ENCODE measurements around the gene FBXL3. TPM values are rescaled to one million over a fixed set of nuclear protein-coding genes. Genes with fewer than 3 reads are reported as not detected.
"Not testable (repeated sequence)": the region's sequence is repeated elsewhere in the genome, so short reads cannot be mapped to it uniquely, and the experiment has no call there.

FBXL3 gene
- total and polyA plus RNA-seq, 4 donors = 10.2 to 60.4 (median 28.1) TPM

DNA sequence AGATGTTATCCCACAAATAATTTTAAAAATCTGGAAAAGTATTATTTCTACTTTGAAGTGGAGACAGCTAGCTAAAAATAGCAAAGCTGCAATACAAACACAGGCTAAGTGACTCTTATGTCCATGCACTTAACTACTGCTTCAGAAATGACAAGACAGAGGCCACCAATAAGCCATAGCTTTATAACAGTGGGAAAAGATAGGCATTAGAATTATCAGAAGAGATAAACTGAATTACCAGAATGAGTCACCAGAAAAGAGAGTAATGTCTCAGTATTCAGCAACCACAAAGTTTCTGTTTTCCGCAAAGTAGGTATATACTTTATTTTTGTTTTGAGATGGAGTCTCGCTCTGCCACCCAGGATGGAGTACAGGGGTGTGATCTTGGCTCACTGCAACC lies 17.9 kb downstream of the FBXL3 start (continued):
- TF ChIP-seq, protein P1, sequence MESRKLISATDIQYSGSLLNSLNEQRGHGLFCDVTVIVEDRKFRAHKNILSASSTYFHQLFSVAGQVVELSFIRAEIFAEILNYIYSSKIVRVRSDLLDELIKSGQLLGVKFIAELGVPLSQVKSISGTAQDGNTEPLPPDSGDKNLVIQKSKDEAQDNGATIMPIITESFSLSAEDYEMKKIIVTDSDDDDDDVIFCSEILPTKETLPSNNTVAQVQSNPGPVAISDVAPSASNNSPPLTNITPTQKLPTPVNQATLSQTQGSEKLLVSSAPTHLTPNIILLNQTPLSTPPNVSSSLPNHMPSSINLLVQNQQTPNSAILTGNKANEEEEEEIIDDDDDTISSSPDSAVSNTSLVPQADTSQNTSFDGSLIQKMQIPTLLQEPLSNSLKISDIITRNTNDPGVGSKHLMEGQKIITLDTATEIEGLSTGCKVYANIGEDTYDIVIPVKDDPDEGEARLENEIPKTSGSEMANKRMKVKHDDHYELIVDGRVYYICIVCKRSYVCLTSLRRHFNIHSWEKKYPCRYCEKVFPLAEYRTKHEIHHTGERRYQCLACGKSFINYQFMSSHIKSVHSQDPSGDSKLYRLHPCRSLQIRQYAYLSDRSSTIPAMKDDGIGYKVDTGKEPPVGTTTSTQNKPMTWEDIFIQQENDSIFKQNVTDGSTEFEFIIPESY (IDR thresholded peaks at IDR 0.05) = no peak
- TF ChIP-seq HNF4G (IDR thresholded peaks at IDR 0.05) = no peak

DNA sequence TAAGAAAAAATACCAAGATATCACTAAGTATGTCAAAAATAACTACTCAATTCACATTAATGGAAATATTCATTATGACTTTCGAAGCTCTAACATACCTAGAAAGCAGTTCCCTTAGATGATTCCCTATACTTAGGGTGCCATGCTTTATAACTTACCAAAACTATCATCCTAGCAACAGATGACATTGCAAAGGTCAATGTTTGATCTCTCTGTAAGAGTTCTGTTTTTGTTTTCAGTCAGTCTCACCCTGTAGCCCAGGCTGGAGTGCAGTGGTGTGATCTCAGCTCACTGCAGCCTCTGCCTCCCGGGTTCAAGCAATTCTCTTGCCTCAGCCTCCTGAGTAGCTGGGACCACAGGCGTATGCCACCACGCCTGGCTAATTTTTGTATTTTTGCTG lies 18.6 kb downstream of the FBXL3 start:
- H3K9ac ChIP-seq (ENCODE audit: low read depth in 1 of 2, low read length in 2 of 2); H3K27ac ChIP-seq (ENCODE audit: low read depth in 1 of 2, low read length in 2 of 2); H3K4me1 ChIP-seq (ENCODE audit: control insufficient read depth in 4 of 4, insufficient read depth in 4 of 4, low read length in 3 of 4); H3K4me3 ChIP-seq (ENCODE audit: low read depth in 1 of 3, low read length in 3 of 3); DNase-seq (ENCODE audit: low spot score); H3K27me3 ChIP-seq (ENCODE audit: control insufficient read depth in 4 of 4, insufficient read depth in 4 of 4, low read length in 3 of 4); H3K9me3 ChIP-seq (ENCODE audit: control insufficient read depth in 4 of 4, low read length in 3 of 4): not testable (repeated sequence)
- 92% methylated on average over 4 of the region's 4 CpGs for WGBS
- peaks cover 4 to 37% (median 27%) of the 10 kb centered on the region in 4 donors for H3K36me3 ChIP-seq (ENCODE audit: control insufficient read depth in 4 of 4, insufficient read depth in 3 of 4, low read depth in 1 of 4, low read length in 3 of 4)

DNA sequence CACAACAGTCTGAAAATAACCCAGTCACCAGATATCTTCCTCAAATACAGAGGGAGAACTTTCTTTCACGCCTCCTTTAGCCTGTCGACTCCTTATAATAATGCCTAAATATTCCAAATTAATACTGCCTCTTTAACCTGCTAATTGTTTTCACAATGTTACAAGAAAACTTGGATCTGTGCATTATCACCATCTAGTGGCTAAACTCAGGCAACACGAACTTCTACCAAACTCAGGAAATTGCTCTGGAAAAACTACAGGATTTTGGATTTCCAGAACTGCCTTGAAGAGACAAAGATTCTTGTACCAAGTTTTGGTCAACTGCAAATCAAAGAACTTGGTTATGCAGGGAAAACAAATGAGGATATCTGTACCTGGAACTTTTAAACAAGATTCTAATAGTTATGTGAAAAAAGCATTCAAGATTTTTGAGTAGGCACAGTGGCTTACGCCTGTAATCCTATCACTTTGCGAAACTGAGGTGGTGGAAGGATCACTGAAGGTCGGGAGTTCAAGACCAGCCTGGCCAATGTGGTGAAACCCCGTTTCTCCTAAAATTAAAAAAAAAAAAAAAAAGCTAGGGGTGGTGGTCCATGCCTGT lies 24.3 kb downstream of the FBXL3 start:
- H3K27me3 ChIP-seq (ENCODE audit: control insufficient read depth in 4 of 4, insufficient read depth in 4 of 4, low read length in 3 of 4) = no peaks in the 10 kb centered on the region
- H3K27ac ChIP-seq (ENCODE audit: low read depth in 1 of 2, low read length in 2 of 2) = no peak overlapping the region
- no peak overlapping the region for H3K9ac ChIP-seq (ENCODE audit: low read depth in 1 of 2, low read length in 2 of 2)
- H3K36me3 ChIP-seq (ENCODE audit: control insufficient read depth in 4 of 4, insufficient read depth in 3 of 4, low read depth in 1 of 4, low read length in 3 of 4) = peaks cover 0 to 12% (median 7%) of the 10 kb centered on the region in 4 donors
- no peaks in the 10 kb centered on the region for H3K9me3 ChIP-seq (ENCODE audit: control insufficient read depth in 4 of 4, low read length in 3 of 4)
- TF ChIP-seq, protein P2, sequence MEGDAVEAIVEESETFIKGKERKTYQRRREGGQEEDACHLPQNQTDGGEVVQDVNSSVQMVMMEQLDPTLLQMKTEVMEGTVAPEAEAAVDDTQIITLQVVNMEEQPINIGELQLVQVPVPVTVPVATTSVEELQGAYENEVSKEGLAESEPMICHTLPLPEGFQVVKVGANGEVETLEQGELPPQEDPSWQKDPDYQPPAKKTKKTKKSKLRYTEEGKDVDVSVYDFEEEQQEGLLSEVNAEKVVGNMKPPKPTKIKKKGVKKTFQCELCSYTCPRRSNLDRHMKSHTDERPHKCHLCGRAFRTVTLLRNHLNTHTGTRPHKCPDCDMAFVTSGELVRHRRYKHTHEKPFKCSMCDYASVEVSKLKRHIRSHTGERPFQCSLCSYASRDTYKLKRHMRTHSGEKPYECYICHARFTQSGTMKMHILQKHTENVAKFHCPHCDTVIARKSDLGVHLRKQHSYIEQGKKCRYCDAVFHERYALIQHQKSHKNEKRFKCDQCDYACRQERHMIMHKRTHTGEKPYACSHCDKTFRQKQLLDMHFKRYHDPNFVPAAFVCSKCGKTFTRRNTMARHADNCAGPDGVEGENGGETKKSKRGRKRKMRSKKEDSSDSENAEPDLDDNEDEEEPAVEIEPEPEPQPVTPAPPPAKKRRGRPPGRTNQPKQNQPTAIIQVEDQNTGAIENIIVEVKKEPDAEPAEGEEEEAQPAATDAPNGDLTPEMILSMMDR (IDR thresholded peaks at IDR 0.05; ENCODE audit: low read depth, low read length, missing input control) = peak; percentile 56
- TF ChIP-seq NR2F2 (IDR thresholded peaks at IDR 0.05) (no peak), RAD21 (IDR thresholded peaks at IDR 0.05) (peak; percentile 75 to 81)
- no peak for DNase-seq (ENCODE audit: low spot score)
- WGBS = 63% methylated on average over 7 of the region's 7 CpGs
- H3K4me3 ChIP-seq (ENCODE audit: low read depth in 1 of 3, low read length in 3 of 3) = no peak overlapping the region
- peaks cover 3 to 24% (median 17%) of the 10 kb centered on the region in 4 donors for H3K4me1 ChIP-seq (ENCODE audit: control insufficient read depth in 4 of 4, insufficient read depth in 4 of 4, low read length in 3 of 4)

DNA sequence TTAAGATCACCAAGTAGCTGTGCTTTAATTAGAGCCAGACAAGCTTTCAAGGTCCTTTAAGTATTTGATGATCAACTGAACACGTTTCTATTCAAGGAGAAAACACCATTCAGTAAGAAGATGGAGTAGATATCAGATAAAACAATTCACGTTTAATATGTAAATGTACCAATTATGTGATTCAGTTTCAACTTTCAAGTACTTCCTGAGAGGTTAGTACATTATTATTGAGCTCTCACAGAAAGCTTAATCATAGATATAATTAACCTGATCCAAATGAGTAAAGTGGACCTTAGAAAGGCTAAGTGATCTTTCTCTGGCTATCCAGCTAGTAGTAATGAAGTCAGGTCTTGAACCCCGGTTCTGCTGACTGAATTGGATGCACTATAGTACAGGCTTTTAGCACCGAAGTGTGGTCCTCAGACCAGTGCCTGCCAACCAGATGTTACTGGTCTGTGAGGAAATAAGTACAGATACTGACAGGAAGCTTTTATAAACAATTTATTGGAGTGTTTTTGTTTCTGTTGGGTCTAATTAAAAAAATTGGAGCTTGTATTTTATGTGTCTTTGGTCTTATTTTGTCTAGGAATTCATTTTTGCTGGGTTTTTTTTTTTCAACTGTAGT lies 24.9 kb downstream of the FBXL3 start:
- no peak overlapping the region for H3K4me3 ChIP-seq (ENCODE audit: low read depth in 1 of 3, low read length in 3 of 3)
- no peak for DNase-seq (ENCODE audit: low spot score)
- no peaks in the 10 kb centered on the region for H3K27me3 ChIP-seq (ENCODE audit: control insufficient read depth in 4 of 4, insufficient read depth in 4 of 4, low read length in 3 of 4)
- WGBS = 38% methylated on average over 4 of the region's 4 CpGs
- peaks cover 3 to 24% (median 17%) of the 10 kb centered on the region in 4 donors for H3K4me1 ChIP-seq (ENCODE audit: control insufficient read depth in 4 of 4, insufficient read depth in 4 of 4, low read length in 3 of 4)
- peaks cover 0 to 8% (median 3%) of the 10 kb centered on the region in 4 donors for H3K36me3 ChIP-seq (ENCODE audit: control insufficient read depth in 4 of 4, insufficient read depth in 3 of 4, low read depth in 1 of 4, low read length in 3 of 4)
- H3K9me3 ChIP-seq (ENCODE audit: control insufficient read depth in 4 of 4, low read length in 3 of 4) = no peaks in the 10 kb centered on the region
- H3K9ac ChIP-seq (ENCODE audit: low read depth in 1 of 2, low read length in 2 of 2) = no peak overlapping the region
- H3K27ac ChIP-seq (ENCODE audit: low read depth in 1 of 2, low read length in 2 of 2) = no peak overlapping the region
- TF ChIP-seq, protein P1 (IDR thresholded peaks at IDR 0.05) = no peak
- TF ChIP-seq TAF1 (conservative IDR thresholded peaks at IDR 0.05) = no peak
- no peak for TF ChIP-seq GABPA (IDR thresholded peaks at IDR 0.05 in 1 of 2, conservative IDR thresholded peaks at IDR 0.05 in 1 of 2)
- TF ChIP-seq, protein P2 (IDR thresholded peaks at IDR 0.05; ENCODE audit: low read depth, low read length, missing input control) = no peak
- TF ChIP-seq, protein P3, sequence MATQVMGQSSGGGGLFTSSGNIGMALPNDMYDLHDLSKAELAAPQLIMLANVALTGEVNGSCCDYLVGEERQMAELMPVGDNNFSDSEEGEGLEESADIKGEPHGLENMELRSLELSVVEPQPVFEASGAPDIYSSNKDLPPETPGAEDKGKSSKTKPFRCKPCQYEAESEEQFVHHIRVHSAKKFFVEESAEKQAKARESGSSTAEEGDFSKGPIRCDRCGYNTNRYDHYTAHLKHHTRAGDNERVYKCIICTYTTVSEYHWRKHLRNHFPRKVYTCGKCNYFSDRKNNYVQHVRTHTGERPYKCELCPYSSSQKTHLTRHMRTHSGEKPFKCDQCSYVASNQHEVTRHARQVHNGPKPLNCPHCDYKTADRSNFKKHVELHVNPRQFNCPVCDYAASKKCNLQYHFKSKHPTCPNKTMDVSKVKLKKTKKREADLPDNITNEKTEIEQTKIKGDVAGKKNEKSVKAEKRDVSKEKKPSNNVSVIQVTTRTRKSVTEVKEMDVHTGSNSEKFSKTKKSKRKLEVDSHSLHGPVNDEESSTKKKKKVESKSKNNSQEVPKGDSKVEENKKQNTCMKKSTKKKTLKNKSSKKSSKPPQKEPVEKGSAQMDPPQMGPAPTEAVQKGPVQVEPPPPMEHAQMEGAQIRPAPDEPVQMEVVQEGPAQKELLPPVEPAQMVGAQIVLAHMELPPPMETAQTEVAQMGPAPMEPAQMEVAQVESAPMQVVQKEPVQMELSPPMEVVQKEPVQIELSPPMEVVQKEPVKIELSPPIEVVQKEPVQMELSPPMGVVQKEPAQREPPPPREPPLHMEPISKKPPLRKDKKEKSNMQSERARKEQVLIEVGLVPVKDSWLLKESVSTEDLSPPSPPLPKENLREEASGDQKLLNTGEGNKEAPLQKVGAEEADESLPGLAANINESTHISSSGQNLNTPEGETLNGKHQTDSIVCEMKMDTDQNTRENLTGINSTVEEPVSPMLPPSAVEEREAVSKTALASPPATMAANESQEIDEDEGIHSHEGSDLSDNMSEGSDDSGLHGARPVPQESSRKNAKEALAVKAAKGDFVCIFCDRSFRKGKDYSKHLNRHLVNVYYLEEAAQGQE (IDR thresholded peaks at IDR 0.05) = no peak
- no peak for TF ChIP-seq JUND (IDR thresholded peaks at IDR 0.05)
- TF ChIP-seq, protein P4, sequence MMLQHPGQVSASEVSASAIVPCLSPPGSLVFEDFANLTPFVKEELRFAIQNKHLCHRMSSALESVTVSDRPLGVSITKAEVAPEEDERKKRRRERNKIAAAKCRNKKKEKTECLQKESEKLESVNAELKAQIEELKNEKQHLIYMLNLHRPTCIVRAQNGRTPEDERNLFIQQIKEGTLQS (IDR thresholded peaks at IDR 0.05) = no peak
- TF ChIP-seq FOXA2 (IDR thresholded peaks at IDR 0.05) = no peak

Data from liver (tissue), 9 donors.